Activated T-cell treated with anti-CD3 and anti-CD28 coated beads for 48 hours (primary cell): ENCODE data around the gene OR11L1.

Experiments used
- DNase-seq: peaks from one replicate; pipeline ENCODE4 v3.0.0-alpha.2; 2020; ENCODE audit warnings: low read depth

OR11L1 gene

GRCh38 chr1:247812637-247813036 lies 29.1 kb downstream of the OR11L1 start:
- no peak for DNase-seq

GRCh38 chr1:247797518-247797917 lies 44.2 kb downstream of the OR11L1 start:
- no peak for DNase-seq
